Left ventricle myocardium superior (tissue), 1 donor: ENCODE data around the gene ACTG1. TPM values are rescaled to one million over a fixed set of nuclear protein-coding genes. Genes with fewer than 3 reads are reported as not detected.
A peak's percentile ranks its signal among the peaks of the same experiment; 100 is the strongest.

Experiments used
- ATAC-seq: fragments of 200-7000 bp; cut with Tn5 transposase; one replicate; pipeline ENCODE4 v1.9.1; 2020; ENCODE audit warnings: mild to moderate bottlenecking, moderate library complexity
- DNase-seq: peaks from one replicate; pipeline ENCODE4 v3.0.0-alpha.2; 2020
- intact Hi-C: fragments of 100-400 bp; cut with micrococcal nuclease; formaldehyde crosslinking; loops from one replicate; pipeline ENCODE4 v1.11.0; 2022
- total RNA-seq: library from RNA; stranded (reverse); fragmentation: NEBNext Ultra II Directional; extraction: Animal tissue kit (Norgen Biotek cat#: 25700); gene quantifications from one replicate; pipeline ENCODE4 v1.2.1, GENCODE V29; 2021
- donor health status: DM: no; HTN: yes; CAD: no; lungs with severe emphysema.

ACTG1 gene
- total RNA-seq, 1 donor from 2014 or later = 357 TPM

DNA sequence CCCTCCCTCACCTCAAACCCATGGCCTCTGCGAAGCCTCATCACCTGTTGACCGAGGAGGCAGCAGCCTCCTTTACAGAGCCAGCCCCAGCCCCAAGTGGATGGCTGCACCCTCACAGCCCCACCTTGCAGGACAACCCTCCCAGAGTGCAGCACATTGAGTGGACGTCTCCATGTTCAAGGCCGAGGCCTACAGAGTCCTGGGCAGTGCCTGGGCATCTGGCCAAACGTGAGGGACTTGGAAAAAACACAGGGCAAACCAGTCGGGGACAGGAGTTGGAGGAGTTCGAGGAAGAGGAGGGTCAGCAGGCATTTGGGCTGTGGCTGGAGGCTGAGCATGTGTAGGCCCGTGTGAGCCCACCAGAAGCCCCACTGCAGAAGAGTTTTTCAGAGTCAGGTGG, 39.6 kb downstream of the ACTG1 start:
- intact Hi-C loops = no loop called here
- DNase-seq = no peak
- ATAC-seq = no peak

DNA sequence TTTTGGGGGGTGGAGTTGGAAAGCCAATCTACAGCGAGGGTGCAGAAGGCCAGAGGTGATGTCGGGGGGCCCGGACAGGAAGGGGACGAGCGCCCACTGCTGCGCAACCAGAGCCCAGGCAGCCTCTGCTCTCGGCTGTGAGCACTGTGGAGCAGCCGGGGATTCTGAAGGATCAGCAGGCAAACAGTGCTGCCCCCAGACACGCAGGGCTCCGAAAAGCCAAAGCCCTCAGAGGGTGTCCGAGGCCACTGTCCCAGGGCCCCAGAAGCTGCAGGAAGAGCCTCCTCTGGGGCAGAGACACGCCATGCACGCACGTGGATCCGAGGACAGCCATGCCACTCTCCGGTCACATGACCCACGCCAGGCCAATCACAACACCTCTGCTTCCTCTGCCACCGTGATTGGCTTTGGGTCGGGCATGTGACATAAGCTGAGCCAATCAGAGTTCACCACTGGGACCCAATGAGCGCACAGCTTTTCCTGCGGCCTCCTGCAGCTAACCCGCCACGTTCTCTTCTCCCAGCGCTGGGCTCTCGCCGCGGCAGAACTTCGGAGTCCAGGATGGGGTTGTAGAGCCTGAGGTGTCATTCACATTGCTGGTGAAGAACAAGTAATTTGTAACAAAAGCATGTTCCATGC, 40.7 kb downstream of the ACTG1 start:
- DNase-seq (peak; percentile 62), ATAC-seq (peak; percentile 46)
- intact Hi-C loops = no loop called here

DNA sequence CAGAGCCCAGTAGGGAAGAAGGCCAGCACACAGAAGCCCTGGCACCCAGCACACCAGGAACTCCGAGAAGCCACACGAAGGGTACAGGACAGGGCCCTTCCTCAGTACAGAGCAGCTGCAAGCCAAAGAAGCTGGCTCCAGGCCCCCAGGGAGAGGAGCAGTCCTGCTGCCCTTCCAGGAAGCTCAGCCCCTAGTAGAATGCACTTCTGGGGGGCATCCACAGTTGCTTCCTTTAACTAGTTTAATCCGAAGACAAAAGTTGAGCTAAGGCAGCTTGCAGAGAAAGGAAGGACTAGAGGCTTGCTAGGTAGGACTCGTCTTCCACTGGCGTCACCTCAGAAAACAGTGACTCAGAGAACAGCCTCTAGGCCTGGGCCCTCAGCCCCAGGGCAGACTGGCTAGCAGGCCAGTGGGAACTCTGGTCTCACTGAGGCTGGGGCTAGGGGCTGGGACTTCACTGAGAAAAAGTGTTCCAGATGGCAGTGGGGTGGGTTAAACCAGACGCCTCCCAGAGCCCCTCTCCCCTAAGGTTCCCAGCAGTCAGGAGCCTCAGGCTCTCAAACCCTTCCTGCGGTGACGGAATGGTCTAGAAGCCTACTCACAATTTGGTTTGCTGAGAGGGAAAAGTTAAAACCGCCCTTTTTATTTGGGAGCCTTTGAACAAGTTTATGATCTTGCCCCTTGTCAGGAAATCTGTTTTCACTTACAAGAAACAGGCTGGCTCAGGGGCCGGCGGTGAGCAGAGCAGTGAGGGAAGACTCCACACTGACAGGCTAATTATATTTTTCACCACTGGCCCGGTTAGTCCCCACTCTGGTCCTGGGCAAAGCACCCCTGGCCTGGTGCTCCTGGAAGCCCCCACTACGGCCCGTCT, 41.4 kb downstream of the ACTG1 start:
- intact Hi-C loops = no loop called here
- ATAC-seq (peak; percentile 35), DNase-seq (no peak)

DNA sequence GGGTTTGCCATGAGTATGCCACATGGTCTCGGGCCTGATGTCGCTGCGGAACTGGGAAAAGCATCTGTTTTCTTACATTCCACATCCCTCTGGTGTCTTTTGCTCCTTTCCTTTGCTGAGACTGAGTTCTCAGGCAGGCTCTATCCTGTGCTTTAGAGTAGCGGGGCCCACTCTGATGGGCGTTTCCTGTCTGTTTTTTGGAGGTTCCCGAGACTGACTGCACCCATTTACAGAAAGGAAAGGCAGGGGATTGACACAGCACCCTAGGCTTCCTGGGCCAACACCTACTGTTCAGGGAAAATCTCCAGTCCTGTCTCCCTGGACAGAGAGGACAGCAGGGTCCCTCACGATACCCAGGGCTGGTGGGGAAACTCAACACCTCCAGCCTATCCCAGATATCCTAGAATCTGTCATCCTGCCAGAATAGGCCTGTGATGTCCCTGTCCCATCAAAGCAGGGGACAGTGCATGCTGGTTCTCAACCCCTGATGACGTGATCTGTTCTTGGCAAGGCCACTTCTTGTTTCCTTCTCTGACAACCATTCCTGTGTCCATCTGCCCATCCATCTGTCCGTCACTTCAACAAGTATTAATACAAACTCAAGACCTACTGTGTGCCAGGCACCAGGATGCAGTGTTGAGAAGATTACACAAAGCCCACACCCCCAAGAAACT, 42.2 kb downstream of the ACTG1 start:
- DNase-seq (no peak), ATAC-seq (peak; percentile 70)
- intact Hi-C loops = no loop called here

DNA sequence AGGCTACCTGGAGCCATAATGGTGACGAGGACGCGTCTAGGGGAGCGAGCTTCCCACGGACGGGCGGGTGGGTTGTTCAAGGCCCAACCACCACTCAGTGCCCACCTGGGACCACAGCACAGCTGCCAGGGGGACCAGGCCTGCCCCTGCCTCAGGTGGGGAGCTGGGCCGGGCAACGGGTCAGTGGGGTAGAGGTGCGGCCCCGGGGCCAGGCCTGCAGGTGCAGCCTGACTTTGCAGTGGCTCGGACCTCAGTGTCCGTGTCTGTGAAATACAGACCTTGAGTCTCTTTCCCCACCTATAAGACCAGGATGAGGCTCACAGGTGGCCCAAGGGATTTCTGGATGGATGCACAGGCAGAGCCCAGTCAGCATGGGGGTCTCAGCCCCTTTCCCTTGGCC, 43.3 kb downstream of the ACTG1 start:
- intact Hi-C loops = no loop called here
- DNase-seq (no peak), ATAC-seq (no peak)

DNA sequence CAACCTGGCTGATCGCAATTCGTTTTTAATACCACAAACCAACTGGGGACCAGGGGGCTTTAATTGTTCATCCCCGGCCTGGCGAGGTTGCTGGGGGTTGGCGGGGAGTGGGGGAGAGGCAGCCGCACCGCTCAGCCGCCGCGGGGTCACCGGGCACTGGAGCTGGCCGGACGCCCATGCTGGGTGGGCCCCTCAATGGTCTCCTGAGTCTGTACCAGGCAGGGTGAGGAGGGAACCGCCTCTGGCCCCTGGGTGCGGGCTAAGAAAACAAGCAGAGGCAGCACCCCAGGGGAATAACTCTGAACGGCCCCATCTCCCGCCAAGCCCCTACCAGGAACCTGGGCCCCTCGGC, 43.9 kb downstream of the ACTG1 start:
- DNase-seq = no peak
- intact Hi-C loops = no loop called here
- ATAC-seq = no peak

DNA sequence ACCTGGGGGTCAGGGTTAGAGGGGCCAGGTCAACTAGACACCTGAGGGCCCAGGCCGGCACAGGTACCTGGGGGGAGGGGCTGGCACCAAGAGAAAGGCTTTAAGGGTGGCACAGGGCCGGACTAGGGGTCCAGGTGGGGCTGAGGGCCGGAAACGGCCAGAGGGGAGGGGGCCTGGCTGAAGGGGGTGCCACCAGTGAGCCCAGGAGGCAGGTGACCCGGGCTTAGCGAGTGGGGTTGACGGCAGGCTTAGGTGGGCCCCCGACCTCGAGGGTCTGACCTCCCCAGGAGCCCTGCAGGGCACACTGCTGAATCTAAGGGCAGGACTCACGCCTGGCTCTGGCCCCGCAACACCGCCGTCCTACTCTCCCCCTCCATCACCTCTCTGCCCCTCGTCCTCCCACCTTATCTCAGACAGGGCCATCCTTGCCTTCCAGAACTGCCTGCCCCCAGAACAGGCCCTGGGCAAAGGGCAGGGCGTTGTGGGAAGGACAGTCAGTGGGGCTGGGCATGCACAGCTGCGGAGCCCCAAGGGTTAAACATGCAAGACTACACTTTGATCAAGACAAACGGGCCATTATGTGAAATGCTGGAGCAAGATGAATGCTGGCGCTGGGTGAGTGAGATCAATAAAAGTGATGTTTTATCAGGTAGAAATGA, 44.4 kb downstream of the ACTG1 start:
- DNase-seq = no peak
- intact Hi-C loops = no loop called here
- no peak for ATAC-seq

DNA sequence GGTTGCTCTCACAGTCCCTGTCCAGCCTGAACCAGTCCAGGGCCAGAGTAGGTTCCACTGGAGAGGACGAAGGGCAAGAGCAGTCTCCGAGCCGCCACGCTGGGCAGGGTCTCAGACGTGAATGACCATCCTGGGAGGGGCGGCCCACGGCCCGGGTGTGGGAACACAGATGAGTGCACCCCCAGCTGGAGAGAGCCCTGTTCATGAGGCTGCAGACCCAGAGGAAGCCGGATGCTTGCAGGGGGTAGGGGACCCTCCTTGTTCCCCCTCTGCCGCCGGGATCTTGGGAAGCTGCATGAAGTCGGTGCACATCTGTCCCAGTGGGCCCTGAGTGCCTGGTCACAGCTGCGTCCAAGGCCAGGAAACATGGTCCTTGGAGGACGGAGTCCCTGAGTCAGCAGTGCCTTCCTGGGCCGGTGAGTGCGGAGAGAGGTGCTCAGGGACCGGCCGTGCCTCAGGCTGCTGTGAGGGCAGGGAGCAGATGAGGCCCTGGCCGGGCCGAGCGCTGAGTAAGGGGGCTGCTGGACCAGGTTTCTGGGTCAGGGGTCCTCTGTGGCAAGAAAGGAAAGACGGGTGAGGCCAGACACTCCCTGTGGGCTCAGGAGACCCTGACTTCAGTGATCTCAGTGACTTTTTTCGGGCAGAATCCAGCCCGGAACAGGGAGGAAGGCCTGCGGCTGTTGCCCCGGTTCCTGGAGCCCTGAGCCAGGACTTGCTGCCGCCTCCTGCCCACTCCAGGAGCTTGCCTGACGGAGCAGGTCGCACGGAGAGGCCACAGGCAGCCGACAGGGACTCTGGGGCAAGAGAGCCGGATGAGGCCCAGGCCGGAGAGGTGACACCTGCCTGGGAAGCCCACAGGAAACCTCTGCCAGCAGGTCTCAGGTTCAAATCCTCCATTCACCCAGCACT, 45.8 kb downstream of the ACTG1 start:
- no peak for ATAC-seq
- intact Hi-C loops = no loop called here

DNA sequence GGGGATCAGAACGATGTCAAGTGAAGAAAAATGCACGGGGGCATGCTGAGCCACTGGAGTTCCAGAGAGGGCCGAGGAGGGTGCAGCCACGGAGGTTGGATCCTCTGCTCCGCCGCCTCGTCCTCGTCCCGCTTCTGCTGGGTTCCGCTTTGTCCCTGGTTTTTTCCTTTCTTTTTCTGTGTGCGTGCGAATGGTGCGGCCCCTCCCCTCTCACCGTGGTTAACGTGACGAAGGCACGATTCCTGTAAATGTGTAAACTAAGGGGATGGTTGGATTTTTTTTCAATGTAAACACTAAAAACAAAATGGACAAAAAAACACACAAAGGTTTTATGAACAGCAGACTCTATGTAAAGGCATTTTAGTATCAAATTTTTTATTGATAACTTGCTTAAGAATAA, 46.7 kb downstream of the ACTG1 start:
- no peak for ATAC-seq
- intact Hi-C loops = no loop called here
- no peak for DNase-seq

More for the DNA sequence above, 45.8 kb downstream of the ACTG1 start:
- DNase-seq = no peak

DNA sequence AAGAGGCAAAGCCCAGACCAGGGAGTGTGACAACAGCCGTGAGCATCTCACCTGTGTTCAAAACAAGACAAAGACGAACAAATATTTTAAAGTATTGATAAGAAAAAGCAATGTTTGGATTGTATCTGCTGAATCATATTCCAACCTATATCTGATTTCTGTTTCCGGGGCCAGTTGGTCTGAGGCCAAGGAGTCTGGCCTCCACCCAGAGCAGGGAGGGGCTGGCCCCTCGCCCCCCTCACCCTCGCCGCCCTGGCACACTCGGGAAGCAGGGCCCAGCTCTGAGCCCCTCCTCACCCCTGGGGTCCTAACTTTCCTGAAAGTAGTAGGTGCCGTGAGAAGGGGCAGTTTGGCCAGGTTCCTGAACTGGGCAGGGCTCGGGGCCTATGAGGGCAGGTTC, 48.0 kb downstream of the ACTG1 start:
- DNase-seq (no peak), ATAC-seq (no peak)
- intact Hi-C loops = no loop called here

DNA sequence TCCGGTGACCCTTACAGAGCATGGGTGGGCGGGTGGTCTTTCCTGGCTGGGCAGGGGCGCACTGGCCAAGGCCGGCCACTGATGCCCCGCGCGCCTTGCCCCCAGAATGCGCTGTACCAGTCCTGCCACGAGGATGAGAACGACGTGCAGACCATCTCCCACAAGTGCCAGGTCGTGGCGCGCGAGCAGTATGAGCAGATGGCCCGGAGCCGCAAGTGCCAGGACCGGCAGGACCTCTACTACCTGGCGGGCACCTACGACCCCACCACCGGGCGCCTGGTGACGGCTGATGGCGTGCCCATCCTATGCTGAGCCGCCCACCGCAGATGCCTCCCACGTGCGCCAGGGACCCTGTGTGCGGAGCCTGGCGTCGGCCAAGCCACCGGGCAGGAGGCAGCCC, 49.1 kb downstream of the ACTG1 start:
- DNase-seq (no peak), ATAC-seq (no peak)
- intact Hi-C loops = no loop called here

DNA sequence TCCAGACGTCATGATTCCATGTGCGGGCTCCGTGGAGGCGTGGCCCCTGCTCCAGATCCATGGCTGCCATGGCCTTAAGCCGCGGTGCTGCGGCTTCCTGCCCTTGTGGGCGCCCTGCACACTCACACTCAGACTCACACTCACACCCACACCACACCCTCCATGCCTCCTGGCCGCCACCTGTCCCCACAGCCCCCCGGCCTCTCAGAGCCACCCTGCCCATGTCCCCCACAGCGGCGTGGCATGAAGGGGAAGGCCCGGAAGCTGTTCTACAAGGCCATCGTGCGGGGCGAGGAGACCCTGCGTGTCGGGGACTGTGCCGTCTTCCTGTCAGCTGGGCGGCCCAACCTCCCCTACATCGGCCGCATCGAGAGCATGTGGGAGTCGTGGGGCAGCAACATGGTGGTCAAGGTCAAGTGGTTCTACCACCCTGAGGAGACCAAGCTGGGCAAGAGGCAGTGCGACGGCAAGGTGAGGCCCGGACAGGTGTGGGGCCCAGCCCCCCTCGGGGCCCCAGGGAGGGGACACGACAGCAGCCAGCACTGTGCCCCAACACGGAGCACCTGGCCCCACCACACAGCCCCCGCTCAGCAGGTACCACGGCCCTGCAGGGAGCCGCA, 50.0 kb downstream of the ACTG1 start:
- no peak for ATAC-seq
- intact Hi-C loops = no loop called here
- no peak for DNase-seq

DNA sequence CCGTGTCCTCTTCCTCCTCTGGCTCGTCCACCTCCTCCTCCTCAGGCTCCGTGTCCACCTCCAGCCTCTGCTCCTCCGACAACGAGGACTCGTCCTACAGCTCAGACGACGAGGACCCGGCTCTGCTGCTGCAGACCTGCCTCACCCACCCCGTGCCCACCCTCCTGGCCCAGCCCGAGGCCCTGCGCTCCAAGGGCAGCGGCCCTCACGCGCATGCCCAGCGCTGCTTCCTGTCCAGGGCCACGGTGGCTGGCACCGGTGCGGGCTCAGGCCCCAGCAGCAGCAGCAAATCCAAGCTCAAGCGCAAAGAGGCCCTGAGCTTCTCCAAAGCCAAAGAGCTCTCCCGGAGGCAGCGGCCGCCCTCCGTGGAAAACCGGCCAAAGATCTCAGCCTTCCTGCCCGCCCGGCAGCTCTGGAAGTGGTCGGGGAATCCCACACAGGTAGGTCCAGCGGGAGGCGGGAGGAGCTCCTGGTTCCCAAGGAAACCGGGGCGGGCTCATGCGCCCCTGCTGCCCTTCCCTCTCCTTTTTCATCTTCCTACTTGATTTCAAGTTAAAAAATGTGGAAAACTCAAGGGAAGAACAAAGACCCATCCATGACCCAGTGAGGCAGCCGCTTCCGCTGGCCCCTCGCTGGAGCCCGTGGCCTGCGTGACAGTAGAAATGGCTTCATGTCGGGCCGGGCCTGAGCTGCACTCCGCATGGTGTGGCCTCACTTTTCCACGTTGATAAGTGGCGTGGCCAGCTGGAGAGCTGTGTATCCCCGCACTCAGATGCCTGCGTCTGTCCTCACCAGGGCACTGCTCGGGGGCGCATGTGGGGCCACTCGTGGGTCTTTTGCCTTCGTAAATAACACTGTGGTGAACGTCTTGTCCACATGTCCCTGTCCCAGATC, 50.7 kb downstream of the ACTG1 start:
- DNase-seq (no peak), ATAC-seq (no peak)
- intact Hi-C loops = no loop called here

DNA sequence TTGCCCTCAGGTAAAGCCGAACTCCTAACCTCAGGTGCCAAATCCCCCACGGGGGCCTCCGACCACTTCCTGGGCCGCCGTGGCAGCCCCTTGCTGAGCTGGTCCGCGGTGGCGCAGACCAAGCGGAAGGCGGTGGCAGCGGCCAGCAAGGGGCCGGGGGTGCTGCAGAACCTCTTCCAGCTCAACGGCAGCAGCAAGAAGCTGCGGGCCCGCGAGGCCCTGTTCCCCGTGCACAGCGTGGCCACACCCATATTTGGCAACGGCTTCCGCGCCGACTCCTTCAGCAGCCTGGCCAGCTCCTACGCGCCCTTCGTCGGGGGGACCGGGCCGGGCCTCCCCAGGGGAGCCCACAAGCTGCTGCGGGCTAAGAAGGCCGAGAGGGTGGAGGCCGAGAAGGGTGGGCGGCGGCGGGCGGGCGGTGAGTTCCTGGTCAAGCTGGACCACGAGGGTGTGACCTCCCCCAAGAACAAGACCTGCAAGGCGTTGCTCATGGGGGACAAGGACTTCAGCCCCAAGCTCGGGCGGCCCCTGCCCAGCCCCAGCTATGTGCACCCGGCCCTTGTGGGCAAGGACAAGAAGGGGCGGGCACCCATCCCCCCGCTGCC, 51.6 kb downstream of the ACTG1 start:
- intact Hi-C loops = no loop called here
- DNase-seq = peak; percentile 50

More for the DNA sequence above, 51.6 kb downstream of the ACTG1 start:
- no peak for ATAC-seq
